ENCODE results near the gene MTAP. TPM values are rescaled to one million over a fixed set of nuclear protein-coding genes. Genes with fewer than 3 reads are reported as not detected.

The MTAP gene
- total and polyA plus RNA-seq, 2 of the 13 experiments (the other 11 are each of a cell fraction or from before 2014, with no cell fraction given): 16.7 to 51.2 TPM

DNA sequence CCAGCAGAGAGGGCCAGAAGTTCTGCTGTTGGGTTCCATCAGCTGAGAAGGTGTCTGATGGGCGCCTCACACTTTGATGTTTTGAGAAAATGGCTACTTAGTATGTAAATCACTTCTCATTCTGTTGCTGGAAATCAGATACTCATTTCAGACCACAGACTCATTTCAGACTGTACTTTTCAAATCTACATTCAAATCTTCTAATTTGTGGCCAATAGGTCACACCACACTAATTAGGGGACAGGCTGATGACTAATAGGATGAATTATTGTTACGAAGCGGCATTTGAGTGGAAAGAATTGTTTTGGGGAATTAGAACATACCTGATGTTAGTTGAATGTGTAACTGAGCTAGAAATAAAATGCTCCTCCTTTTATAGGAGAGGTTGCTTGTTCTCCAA lies 13.2 kb downstream of the MTAP start:
- BruUV-seq (replicated peaks): no TSS peak
- POLR2A ChIA-PET: no interaction called here
- Histone ChIP-seq H3K9me3 (ENCODE audit: low read length) (no peaks in the 10 kb centered on the region), H3K4me3 (replicated peaks in 1 of 3; ENCODE audit: insufficient read depth in 1 of 3, low read depth in 2 of 3, low read length in 3 of 3) (no peak overlapping the region), H3K27me3 (ENCODE audit: control insufficient read depth in 1 of 2, insufficient read depth in 2 of 2, low read length in 2 of 2) (no peaks in the 10 kb centered on the region), H3K27ac (ENCODE audit: extremely low read length, insufficient read depth, low read length) (no peak overlapping the region), H3K4me1 (ENCODE audit: insufficient read depth, low read length) (0 out of 2 replicates have a peak, but pooled peaks cover 6% of the 10 kb centered on the region), H3K9ac (ENCODE audit: insufficient read depth, low read depth, low read length) (no peak overlapping the region), H3K4me2 (ENCODE audit: low read depth, low read length) (no peak overlapping the region), H2AFZ (ENCODE audit: low read length) (no peak overlapping the region), H3K36me3 (replicated peaks in 1 of 2; ENCODE audit: control insufficient read depth in 1 of 2, insufficient read depth in 2 of 2, low read length in 2 of 2) (peaks cover 23 to 40% of the 10 kb centered on the region in 2 experiments), H3K79me2 (ENCODE audit: insufficient read depth, low read length) (peaks cover 12% of the 10 kb centered on the region), H4K20me1 (ENCODE audit: insufficient read depth, low read length) (peaks cover 18% of the 10 kb centered on the region)
- in situ Hi-C loops (cut with HindIII; ENCODE audit: extremely low pct_ligation_motif_present, low pct_unique_long_range_greater_than_20kb): loop anchor here (5.0 to 25.0 kb wide), 4 partner anchors 192 to 622 kb away; partner anchors contain the start of genes CDKN2B and DMRTA1
- TF ChIP-seq NCOA1 (CRISPR knock-in tag; IDR thresholded peaks at IDR 0.05) (no peak), PHF5A (CRISPR knock-in tag; IDR thresholded peaks at IDR 0.05; ENCODE audit: low read depth, unreplicated experiment) (no peak), ATF1 (CRISPR knock-in tag; IDR thresholded peaks at IDR 0.05) (no peak), ATRX (CRISPR knock-in tag; IDR thresholded peaks at IDR 0.05; ENCODE audit: borderline replicate concordance) (no peak), ZNF615 (CRISPR knock-in tag; IDR thresholded peaks at IDR 0.05; ENCODE audit: borderline replicate concordance) (no peak)
- TF ChIP-seq, protein P1, sequence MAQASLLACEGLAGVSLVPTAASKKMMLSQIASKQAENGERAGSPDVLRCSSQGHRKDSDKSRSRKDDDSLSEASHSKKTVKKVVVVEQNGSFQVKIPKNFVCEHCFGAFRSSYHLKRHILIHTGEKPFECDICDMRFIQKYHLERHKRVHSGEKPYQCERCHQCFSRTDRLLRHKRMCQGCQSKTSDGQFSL (CRISPR knock-in tag; IDR thresholded peaks at IDR 0.05): no peak
- no peak for FAIRE-seq
- no peak for DNase-seq (ENCODE audit: low spot score)
- WGBS (ENCODE audit: low lambda C conversion rate): 97% methylated on average over 3 of the region's 3 CpGs
- CTCF ChIA-PET (ENCODE audit: low intra/inter-chr PET ratio, low total read pairs): interaction anchor here (3.5 to 4.3 kb wide), 2 partner anchors 193 to 429 kb away, joined by 27 to 70 read pairs; partner anchors contain the start of gene CDKN2B
- intact Hi-C loops (cut with micrococcal nuclease; ENCODE audit: unreplicated experiment): no loop called here
- ATAC-seq: no peak

DNA sequence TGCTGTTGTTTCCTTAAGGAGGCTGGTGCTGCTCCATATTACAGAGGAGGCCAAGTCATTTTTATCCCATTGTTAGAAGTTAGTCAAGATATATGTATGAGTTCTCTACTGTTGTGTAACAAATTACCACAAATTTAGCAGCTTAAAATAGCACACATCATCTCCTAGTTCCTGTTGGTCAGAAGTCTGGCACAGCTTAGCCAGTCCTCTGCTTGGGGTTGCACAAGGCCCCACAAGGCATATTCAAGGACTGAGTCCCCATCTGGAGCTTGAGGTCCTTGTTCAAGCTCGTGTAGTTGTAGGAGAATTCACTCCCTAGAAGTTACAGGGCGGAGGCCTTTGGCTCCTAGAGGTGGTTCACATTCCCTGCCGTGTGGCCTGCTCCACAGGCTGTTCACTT lies 14.7 kb downstream of the MTAP start:
- in situ Hi-C loops (cut with HindIII; ENCODE audit: extremely low pct_ligation_motif_present, low pct_unique_long_range_greater_than_20kb): loop anchor here (5.0 to 25.0 kb wide), 4 partner anchors 190 to 620 kb away; partner anchors contain the start of genes CDKN2B and DMRTA1

More for the DNA sequence above, 14.7 kb downstream of the MTAP start:
- H4K20me1 ChIP-seq (ENCODE audit: insufficient read depth, low read length): peaks cover 18% of the 10 kb centered on the region
- H3K36me3 ChIP-seq (replicated peaks in 1 of 2; ENCODE audit: control insufficient read depth in 1 of 2, insufficient read depth in 2 of 2, low read length in 2 of 2): peaks cover 18 to 35% of the 10 kb centered on the region in 2 experiments
- no peak overlapping the region for H3K27ac ChIP-seq (ENCODE audit: extremely low read length, insufficient read depth, low read length)
- H3K4me1 ChIP-seq (ENCODE audit: insufficient read depth, low read length): 0 out of 2 replicates have a peak, but pooled peaks cover 6% of the 10 kb centered on the region
- H3K9ac ChIP-seq (ENCODE audit: insufficient read depth, low read depth, low read length): no peak overlapping the region
- FAIRE-seq (no peak), ATAC-seq (no peak), DNase-seq (ENCODE audit: low spot score) (no peak)
- 83% methylated on average over 1 of the region's 3 CpGs for WGBS (ENCODE audit: low lambda C conversion rate)
- ChIA-PET POLR2A (no interaction called here), CTCF (ENCODE audit: low intra/inter-chr PET ratio, low total read pairs) (no interaction called here)
- H2AFZ ChIP-seq (ENCODE audit: low read length): no peak overlapping the region
- BruUV-seq (replicated peaks): no TSS peak
- H3K79me2 ChIP-seq (ENCODE audit: insufficient read depth, low read length): peaks cover 12% of the 10 kb centered on the region
- H3K9me3 ChIP-seq (ENCODE audit: low read length): no peaks in the 10 kb centered on the region
- H3K4me2 ChIP-seq (ENCODE audit: low read depth, low read length): no peak overlapping the region
- TF ChIP-seq, protein P2, sequence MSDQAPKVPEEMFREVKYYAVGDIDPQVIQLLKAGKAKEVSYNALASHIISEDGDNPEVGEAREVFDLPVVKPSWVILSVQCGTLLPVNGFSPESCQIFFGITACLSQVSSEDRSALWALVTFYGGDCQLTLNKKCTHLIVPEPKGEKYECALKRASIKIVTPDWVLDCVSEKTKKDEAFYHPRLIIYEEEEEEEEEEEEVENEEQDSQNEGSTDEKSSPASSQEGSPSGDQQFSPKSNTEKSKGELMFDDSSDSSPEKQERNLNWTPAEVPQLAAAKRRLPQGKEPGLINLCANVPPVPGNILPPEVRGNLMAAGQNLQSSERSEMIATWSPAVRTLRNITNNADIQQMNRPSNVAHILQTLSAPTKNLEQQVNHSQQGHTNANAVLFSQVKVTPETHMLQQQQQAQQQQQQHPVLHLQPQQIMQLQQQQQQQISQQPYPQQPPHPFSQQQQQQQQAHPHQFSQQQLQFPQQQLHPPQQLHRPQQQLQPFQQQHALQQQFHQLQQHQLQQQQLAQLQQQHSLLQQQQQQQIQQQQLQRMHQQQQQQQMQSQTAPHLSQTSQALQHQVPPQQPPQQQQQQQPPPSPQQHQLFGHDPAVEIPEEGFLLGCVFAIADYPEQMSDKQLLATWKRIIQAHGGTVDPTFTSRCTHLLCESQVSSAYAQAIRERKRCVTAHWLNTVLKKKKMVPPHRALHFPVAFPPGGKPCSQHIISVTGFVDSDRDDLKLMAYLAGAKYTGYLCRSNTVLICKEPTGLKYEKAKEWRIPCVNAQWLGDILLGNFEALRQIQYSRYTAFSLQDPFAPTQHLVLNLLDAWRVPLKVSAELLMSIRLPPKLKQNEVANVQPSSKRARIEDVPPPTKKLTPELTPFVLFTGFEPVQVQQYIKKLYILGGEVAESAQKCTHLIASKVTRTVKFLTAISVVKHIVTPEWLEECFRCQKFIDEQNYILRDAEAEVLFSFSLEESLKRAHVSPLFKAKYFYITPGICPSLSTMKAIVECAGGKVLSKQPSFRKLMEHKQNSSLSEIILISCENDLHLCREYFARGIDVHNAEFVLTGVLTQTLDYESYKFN (CRISPR knock-in tag; conservative IDR thresholded peaks at IDR 0.05): no peak
- no peak for TF ChIP-seq ZNF350 (CRISPR knock-in tag; IDR thresholded peaks at IDR 0.05; ENCODE audit: borderline replicate concordance, low read depth)
- no peak for TF ChIP-seq NFYB (CRISPR knock-in tag; IDR thresholded peaks at IDR 0.05)
- no peak for TF ChIP-seq ZNF772 (CRISPR knock-in tag; IDR thresholded peaks at IDR 0.05)
- TF ChIP-seq KDM1A (CRISPR knock-in tag; IDR thresholded peaks at IDR 0.05): no peak
- peak; percentile 35 for TF ChIP-seq RBM22 (optimal IDR thresholded peaks at IDR 0.05; ENCODE audit: low read length)
- no peaks in the 10 kb centered on the region for H3K27me3 ChIP-seq (ENCODE audit: control insufficient read depth in 1 of 2, insufficient read depth in 2 of 2, low read length in 2 of 2)
- H3K4me3 ChIP-seq (replicated peaks in 1 of 3; ENCODE audit: insufficient read depth in 1 of 3, low read depth in 2 of 3, low read length in 3 of 3): no peak overlapping the region
- intact Hi-C loops (cut with micrococcal nuclease; ENCODE audit: unreplicated experiment): no loop called here
